Fibroblast of the aortic adventitia (primary cell): ENCODE measurements around the gene TCF3. TPM values are rescaled to one million over a fixed set of nuclear protein-coding genes. Genes with fewer than 3 reads are reported as not detected.
"Not testable (repeated sequence)": the region's sequence is repeated elsewhere in the genome, so short reads cannot be mapped to it uniquely, and the experiment has no call there.

Source experiments
- DNase-seq: peaks from one replicate; pipeline ENCODE4 v3.0.0-alpha.2; 2010; ENCODE audit warnings: low read depth
- H3K4me3 ChIP-seq: 2 replicates; pipeline ENCODE4 v1.5.1; 2011; ENCODE audit warnings: low read depth, mild to moderate bottlenecking, control low read depth, low read length, moderate library complexity
- total RNA-seq: library from RNA; depleted of rRNA; stranded (reverse); fragments of >200 nt; gene quantifications from 2 replicates; pipeline ENCODE4 v1.2.3, GENCODE V29; 2012; ENCODE audit warnings: low replicate concordance
- TF ChIP-seq, protein P1 (sequence below): IDR thresholded peaks from 2 replicates; pipeline ENCODE4 v1.5.1; 2011; ENCODE audit warnings: mild to moderate bottlenecking, low read length, control low read depth, inconsistent platforms; ENCODE audit not compliant: insufficient read depth

TCF3 gene
- total RNA-seq, 1 donor, result 74.2 TPM

DNA sequence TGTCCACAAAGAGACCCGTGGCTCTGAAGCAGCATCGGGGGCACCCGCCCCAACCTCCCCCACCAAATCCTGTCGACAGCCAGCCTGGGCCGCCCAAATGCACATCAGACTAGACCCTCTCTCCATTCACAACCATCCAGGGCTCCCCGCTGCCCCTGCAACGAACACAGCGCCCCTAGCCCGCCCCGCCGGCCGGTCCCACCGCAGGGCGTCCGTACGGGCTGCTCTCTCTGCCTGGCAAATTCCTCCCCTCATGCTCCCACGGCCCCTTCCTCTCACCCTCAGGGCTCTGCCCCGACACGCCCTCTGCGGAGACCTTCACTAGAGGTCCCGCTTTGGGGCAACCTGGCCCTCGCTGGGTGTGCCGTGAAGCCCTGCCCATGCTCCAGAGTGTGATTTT is 7.1 kb downstream of the TCF3 start:
- no peak overlapping the region for H3K4me3 ChIP-seq
- DNase-seq, result no peak
- TF ChIP-seq, protein P1, sequence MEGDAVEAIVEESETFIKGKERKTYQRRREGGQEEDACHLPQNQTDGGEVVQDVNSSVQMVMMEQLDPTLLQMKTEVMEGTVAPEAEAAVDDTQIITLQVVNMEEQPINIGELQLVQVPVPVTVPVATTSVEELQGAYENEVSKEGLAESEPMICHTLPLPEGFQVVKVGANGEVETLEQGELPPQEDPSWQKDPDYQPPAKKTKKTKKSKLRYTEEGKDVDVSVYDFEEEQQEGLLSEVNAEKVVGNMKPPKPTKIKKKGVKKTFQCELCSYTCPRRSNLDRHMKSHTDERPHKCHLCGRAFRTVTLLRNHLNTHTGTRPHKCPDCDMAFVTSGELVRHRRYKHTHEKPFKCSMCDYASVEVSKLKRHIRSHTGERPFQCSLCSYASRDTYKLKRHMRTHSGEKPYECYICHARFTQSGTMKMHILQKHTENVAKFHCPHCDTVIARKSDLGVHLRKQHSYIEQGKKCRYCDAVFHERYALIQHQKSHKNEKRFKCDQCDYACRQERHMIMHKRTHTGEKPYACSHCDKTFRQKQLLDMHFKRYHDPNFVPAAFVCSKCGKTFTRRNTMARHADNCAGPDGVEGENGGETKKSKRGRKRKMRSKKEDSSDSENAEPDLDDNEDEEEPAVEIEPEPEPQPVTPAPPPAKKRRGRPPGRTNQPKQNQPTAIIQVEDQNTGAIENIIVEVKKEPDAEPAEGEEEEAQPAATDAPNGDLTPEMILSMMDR, result no peak

DNA sequence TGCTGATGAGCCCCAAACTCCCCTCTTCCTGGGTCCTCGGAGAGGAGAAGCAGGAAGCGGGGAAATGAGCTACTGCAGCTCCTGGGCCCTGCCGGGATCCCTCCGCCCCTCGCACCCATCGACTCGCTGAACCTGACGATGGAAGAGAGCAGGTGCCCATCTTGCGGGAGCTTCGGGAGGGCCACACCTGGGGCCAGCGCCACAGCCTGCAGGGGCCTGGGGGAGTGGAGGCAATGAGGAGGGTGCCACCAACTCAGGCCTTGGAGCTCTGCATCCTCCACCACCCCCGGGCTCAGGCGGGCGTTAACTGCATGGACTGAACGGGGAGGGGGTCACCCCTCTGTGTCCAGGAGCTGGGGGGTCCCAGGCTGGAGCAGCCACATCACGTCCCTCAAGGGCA is 8.3 kb downstream of the TCF3 start:
- no peak overlapping the region for H3K4me3 ChIP-seq
- TF ChIP-seq, protein P1, result no peak
- DNase-seq, result no peak

DNA sequence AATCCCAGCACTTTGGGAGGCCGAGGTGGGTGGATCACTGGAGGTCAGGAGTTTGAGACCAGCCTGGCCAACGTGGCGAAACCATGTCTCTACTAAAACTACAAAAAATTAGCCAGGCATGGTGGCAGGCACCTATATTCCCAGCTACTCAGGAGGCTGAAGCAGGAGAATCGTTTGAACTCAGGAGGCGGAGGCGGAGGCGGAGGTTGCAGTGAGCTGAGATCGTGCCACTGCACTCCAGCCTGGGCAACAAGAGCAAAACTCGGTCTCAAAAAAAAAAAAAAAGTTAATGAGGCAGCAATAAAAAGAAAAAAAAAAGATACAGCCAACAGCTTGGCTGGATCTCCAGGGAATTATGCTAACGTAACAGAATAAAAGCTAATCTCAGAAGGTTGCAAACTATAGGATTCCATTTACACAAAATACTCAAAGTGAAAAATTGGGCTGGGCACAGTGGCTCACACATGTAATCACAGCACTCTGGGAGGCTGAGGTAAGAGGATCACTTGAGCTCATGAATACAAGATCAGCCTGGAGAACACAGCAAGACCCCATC is 11.4 kb downstream of the TCF3 start:
- not testable (repeated sequence) for DNase-seq, H3K4me3 ChIP-seq

DNA sequence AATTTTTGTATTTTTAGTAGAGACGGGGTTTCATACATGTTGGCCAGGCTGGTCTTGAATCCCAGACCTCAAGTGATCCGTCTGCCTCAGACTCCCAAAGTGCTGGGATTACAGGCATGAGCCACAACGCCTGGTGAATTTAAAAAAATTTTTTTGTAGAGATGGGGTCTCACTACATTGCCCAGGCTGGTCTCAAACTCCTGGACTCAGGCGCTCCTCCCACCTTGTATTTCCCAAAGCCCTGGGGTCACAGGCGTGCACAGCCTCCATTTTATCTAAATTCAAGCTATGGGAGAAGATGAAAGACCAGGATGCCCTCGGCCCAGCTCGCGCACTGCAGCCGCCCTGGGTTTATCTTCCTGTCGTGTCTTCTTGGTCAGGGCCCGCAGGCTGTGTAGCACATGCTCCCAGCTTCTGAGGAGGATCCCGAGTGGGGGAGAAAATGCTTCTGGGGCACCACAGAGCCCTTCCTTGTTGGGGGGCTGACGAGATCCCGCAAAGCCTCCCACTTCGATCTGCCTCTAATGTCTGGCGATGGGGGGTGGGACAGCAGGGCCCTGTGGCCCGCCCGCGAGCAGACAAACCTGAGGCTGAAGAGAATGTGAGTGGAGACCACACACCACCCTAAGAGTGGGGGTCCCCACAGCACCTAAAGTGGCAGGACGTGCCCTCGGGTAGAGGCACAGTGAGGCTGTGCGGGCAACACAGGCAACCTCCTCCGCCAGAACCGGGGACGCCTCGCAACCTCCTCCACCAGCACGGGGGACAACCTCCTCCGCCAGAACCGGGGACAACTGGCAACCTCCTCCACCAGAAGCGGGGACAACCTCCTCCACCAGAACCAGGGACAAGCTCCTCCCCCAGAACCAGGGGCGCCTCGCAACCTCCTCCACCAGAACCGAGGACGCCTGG is 15.8 kb downstream of the TCF3 start:
- DNase-seq, result no peak
- TF ChIP-seq, protein P1, result no peak
- no peak overlapping the region for H3K4me3 ChIP-seq

DNA sequence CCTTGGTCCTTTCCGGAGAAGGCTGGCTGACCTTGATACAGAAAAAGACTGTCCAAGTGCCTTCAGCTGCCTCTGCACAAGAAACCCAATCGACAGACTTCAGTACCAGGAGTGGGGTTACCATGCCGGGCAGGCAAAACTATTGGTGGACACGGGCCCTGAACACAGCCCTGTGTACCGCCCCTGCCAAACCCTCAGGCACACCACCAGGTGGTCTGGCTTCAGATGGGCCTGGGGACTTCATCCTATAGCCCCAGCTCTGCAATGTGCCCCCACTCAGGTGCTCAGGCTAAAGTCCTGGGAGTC is 17.5 kb downstream of the TCF3 start:
- DNase-seq, result no peak
- no peak overlapping the region for H3K4me3 ChIP-seq
- TF ChIP-seq, protein P1, result no peak

DNA sequence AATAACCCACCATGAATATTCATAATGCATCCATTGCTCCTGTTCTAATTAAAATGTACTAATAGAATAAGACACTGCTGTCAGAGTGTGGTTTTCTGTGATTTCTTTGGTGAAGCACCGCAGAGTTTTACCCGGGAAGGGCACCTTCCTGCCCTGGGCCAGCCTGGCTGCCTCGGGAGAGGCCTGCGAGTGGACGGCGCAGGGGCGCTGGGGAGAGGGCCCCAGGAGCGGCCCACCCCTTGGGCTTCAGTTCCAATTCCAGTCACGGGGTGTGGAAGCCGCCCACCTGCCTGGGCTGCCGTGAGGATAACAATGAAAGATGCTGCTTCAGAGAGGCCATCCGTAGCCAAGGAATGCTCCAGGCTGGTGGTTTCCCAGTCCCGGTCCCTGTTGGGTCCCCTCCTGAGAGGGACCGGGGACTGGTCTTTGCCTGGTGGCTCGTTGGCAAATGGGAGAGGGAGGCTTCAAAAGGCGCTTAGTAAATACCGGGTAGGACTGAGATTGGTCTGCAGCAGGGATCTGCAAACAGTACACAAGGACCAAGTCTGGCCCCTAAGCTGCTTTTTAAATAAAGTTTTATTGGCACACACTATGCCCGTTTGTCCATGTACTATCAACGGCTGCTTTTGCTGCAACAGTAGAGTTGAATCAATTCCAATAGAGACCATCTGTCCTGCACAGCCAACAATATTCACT is 18.0 kb downstream of the TCF3 start:
- H3K4me3 ChIP-seq, result no peak overlapping the region
- TF ChIP-seq, protein P1, result no peak
- DNase-seq, result no peak

DNA sequence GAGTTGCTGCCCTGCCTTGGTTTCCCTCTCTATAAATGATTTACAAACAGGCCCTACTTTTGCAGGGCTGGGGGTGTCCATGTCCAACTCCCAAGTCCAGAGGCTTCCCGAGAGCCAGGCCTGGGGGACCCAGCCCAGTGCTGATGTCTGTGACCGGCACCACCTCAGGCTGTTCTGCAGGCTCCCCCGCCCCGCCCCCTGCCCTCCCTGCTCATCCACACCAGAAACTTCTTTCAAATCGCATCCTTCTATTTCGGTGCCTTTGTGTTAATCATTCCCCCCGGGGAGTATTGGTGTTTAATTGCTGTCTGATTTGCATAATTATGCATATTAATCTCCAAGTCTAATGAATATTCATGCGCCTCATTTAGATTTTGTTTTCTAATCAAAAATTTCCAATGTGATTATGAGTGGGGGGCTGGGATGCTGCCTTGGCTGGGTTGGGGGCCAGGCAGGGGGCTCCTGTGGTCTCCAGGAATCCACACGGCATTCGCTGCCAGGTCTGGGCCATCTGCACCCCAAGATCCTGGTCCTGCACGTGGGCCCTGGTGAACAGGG is 19.1 kb downstream of the TCF3 start:
- H3K4me3 ChIP-seq, result no peak overlapping the region
- TF ChIP-seq, protein P1, result no peak
- no peak for DNase-seq
